K562 (cell line): ENCODE measurements around the gene SLC7A4. TPM values are rescaled to one million over a fixed set of nuclear protein-coding genes. Genes with fewer than 3 reads are reported as not detected.
A peak's percentile ranks its signal among the peaks of the same experiment; 100 is the strongest.

Experiments
- ERF ChIP-seq: fragments of 450-650 bp; formaldehyde crosslinking; IDR thresholded peaks from 2 replicates; pipeline ENCODE4 v1.4.0; 2020; ENCODE audit warnings: mild to moderate bottlenecking, mixed read lengths
- GABPB2 ChIP-seq: fragments of 250-450 bp; sonication (Bioruptor Pico); conservative IDR thresholded peaks from 2 replicates; pipeline ENCODE4 v1.5.1; 2021; ENCODE audit warnings: mild to moderate bottlenecking
- HDAC6 ChIP-seq: IDR thresholded peaks from 2 replicates; pipeline ENCODE4 v1.6.1; 2012; ENCODE audit warnings: low read depth, mild to moderate bottlenecking, control low read depth, inconsistent platforms, low read length, moderate library complexity
- KAT8 ChIP-seq: fragments of 450-650 bp; IDR thresholded peaks from 2 replicates; pipeline ENCODE4 v1.6.1; 2016; ENCODE audit warnings: low read depth, mild to moderate bottlenecking
- KDM5B ChIP-seq: fragments of 200-600 bp; sonication (generic); IDR thresholded peaks from 2 replicates; pipeline ENCODE4 v1.6.1; 2012; ENCODE audit warnings: low read depth, mild to moderate bottlenecking, moderate library complexity, low read length, control low read depth, inconsistent platforms; ENCODE audit not compliant: insufficient replicate concordance
- SIX5 ChIP-seq, 2 experiments: IDR thresholded peaks; 2 replicates each; pipeline ENCODE4 v1.6.1; 2011; ENCODE audit warnings: low read length in 2 of 2, borderline replicate concordance in 1 of 2, low read depth in 1 of 2, mild to moderate bottlenecking in 1 of 2, moderate library complexity in 1 of 2; ENCODE audit not compliant: insufficient read depth in 1 of 2
- SOX6 ChIP-seq: fragments of 450-650 bp; IDR thresholded peaks from 2 replicates; pipeline ENCODE4 v1.6.1; 2014; ENCODE audit warnings: mild to moderate bottlenecking
- XRCC4 ChIP-seq: IDR thresholded peaks from one replicate; pipeline ENCODE4 v1.6.1; 2011; ENCODE audit not compliant: insufficient read depth, insufficient read length; ENCODE audit errors: extremely low read depth
- ZBTB33 ChIP-seq: sonication (generic); formaldehyde crosslinking; IDR thresholded peaks from 2 replicates; pipeline ENCODE4 v1.8.1; 2023; ENCODE audit warnings: mild to moderate bottlenecking, missing genetic modification reagents
- ZFPM2 ChIP-seq: fragments of 250-450 bp; sonication (Bioruptor Pico); IDR thresholded peaks from 2 replicates; pipeline ENCODE4 v1.5.1; 2022; ENCODE audit warnings: mild to moderate bottlenecking
- ZMIZ1 ChIP-seq, 2 experiments: fragments of 150-350 bp in 1 of 2; IDR thresholded peaks; 2 replicates each; pipeline ENCODE4 v1.6.1; 2012 to 2016; ENCODE audit warnings: low read depth in 2 of 2, low read length in 2 of 2, mild to moderate bottlenecking in 1 of 2, moderate library complexity in 1 of 2
- ZNF165 ChIP-seq: fragments of 250-450 bp; sonication (Bioruptor Pico); IDR thresholded peaks from 2 replicates; pipeline ENCODE4 v1.4.0; 2020; ENCODE audit warnings: borderline replicate concordance
- ZNF174 ChIP-seq: fragments of 250-450 bp; sonication (Bioruptor Pico); IDR thresholded peaks from 2 replicates; pipeline ENCODE4 v1.4.0; 2020; ENCODE audit warnings: mild to moderate bottlenecking
- ZNF511 ChIP-seq: sonication (generic); formaldehyde crosslinking; IDR thresholded peaks from 2 replicates; pipeline ENCODE4 v1.8.0; 2022; ENCODE audit warnings: mild to moderate bottlenecking, missing genetic modification reagents
- ZNF57 ChIP-seq: fragments of 450-650 bp; formaldehyde crosslinking; IDR thresholded peaks from 2 replicates; pipeline ENCODE4 v1.4.0; 2020; ENCODE audit warnings: mild to moderate bottlenecking, moderate library complexity
- ZNF668 ChIP-seq: fragments of 250-450 bp; sonication (Bioruptor Pico); IDR thresholded peaks from 2 replicates; pipeline ENCODE4 v1.8.0; 2022; ENCODE audit warnings: mild to moderate bottlenecking, inconsistent platforms
- ZNF780A ChIP-seq: fragments of 250-450 bp; sonication (Bioruptor Pico); IDR thresholded peaks from 2 replicates; pipeline ENCODE4 v1.5.0; 2021; ENCODE audit warnings: mild to moderate bottlenecking
- polyA plus RNA-seq, 8 experiments: library from polyadenylated mRNA; depleted of rRNA in 4 of 8; stranded (reverse) in 5 of 8; unstranded in 3 of 8; fragments of >200 nt; fragmentation: Nextera tagmentation in 2 of 8; fragmentation: Illumina TruSeq in 1 of 8; extraction: Ambion mirVana in 2 of 8; extraction: Trizol in 1 of 8; gene quantifications; 2 replicates each; pipeline versions ENCODE4 v1.2.1 to v1.2.3, GENCODE V29; 2011 to 2014; ENCODE audit warnings: inconsistent platforms in 1 of 8, missing spikeins in 1 of 8
- total RNA-seq, 7 experiments: library from RNA; depleted of rRNA in 6 of 7; stranded (reverse); fragments of >200 nt in 6 of 7; fragmentation: Illumina TruSeq in 2 of 7; extraction: Trizol in 2 of 7; gene quantifications; 2 replicates each; pipeline versions ENCODE4 v1.2.1 to v1.2.3, GENCODE V29; 2011 to 2021; ENCODE audit warnings: low replicate concordance in 1 of 7
- TF ChIP-seq, protein P1 (sequence below): fragments of 250-450 bp; sonication (Bioruptor Pico); IDR thresholded peaks from 2 replicates; pipeline ENCODE4 v1.5.0; 2021; ENCODE audit warnings: mild to moderate bottlenecking, borderline replicate concordance

SLC7A4 gene
- total and polyA plus RNA-seq, 9 of the 15 experiments (the other 6 are each of a cell fraction or from before 2014, with no cell fraction given): not detected

DNA sequence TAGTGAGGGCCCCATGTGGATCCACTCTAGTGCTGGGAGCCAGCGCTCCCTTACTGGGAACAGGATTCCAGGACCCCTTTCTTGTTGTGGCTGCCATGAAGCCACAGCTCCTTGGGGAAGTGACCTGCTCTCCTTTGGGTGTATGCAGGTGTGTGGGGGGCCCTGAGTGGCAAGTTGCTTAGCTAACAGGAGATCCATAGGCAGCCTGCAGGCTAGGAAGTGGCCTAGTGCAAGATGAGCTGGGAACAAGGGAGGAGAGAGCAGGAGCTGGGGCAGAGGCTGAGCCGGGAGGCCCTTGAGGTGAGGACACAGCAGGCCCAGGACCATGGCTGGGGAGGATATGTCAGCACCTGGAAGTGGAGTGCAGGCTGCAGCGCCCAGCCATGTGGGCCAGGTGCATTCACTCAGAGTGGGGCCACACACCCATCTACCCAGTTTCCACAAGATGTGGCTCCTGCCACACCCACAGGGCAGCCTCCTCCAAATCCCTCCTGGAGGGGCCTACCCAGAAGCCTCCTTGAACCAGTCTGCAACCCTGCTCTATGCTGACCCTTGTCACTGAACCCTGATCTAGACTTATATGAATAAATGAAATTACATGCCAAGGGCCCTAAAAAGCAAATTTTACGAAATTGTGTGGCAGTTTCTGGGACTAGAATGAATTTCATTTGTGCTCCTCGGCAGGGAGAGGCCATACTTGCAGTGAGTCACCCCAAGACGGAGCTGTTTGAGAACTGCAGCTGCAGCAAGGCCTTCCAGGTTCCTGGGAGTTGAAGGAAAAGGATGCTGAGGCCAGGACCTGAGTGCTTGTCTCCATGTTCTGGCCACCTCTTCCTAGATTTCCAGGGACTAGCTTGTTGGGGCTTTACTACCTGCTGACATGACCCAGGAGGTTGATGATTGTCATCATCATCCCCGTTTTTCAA is 33.7 kb downstream of the SLC7A4 start (continued):
- no peak for TF ChIP-seq ZBTB33 (CRISPR knock-in tag)
- TF ChIP-seq ZFPM2: peak; percentile 63; the same call in 1 of the 2 replicates
- TF ChIP-seq KDM5B: peak; percentile 57
- TF ChIP-seq ZNF511 (CRISPR knock-in tag): no peak
- TF ChIP-seq ZNF165 (CRISPR knock-in tag): peak; percentile 78; the same call in 1 of the 2 replicates
- TF ChIP-seq ZMIZ1 (IDR thresholded peaks at IDR 0.05; ENCODE audit: low read depth in 2 of 2, low read length in 2 of 2): peak in 1 of 2 experiments; percentile 9; a peak in 1 of 4 replicates
- no peak for TF ChIP-seq KAT8
- TF ChIP-seq ZNF174 (CRISPR knock-in tag): peak; percentile 35; the same call in 1 of the 2 replicates
- TF ChIP-seq HDAC6: peak; percentile 97; the same call in 1 of the 2 replicates
- TF ChIP-seq GABPB2 (CRISPR knock-in tag): 0 out of 2 replicates have a peak, but pooled peaks have one; percentile 13
- no peak for TF ChIP-seq SOX6
- TF ChIP-seq, protein P1, sequence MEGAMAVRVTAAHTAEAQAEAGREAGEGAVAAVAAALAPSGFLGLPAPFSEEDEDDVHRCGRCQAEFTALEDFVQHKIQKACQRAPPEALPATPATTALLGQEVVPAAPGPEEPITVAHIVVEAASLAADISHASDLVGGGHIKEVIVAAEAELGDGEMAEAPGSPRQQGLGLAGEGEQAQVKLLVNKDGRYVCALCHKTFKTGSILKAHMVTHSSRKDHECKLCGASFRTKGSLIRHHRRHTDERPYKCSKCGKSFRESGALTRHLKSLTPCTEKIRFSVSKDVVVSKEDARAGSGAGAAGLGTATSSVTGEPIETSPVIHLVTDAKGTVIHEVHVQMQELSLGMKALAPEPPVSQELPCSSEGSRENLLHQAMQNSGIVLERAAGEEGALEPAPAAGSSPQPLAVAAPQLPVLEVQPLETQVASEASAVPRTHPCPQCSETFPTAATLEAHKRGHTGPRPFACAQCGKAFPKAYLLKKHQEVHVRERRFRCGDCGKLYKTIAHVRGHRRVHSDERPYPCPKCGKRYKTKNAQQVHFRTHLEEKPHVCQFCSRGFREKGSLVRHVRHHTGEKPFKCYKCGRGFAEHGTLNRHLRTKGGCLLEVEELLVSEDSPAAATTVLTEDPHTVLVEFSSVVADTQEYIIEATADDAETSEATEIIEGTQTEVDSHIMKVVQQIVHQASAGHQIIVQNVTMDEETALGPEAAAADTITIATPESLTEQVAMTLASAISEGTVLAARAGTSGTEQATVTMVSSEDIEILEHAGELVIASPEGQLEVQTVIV (CRISPR knock-in tag): no peak
- TF ChIP-seq XRCC4: no peak
- no peak for TF ChIP-seq ZNF780A (CRISPR knock-in tag)
- TF ChIP-seq ERF (CRISPR knock-in tag): peak; percentile 71
- no peak for TF ChIP-seq SIX5 (IDR thresholded peaks at IDR 0.05; ENCODE audit: borderline replicate concordance in 1 of 2, insufficient read depth in 1 of 2, low read depth in 1 of 2, low read length in 2 of 2)
- no peak for TF ChIP-seq ZNF668 (CRISPR knock-in tag)
- TF ChIP-seq ZNF57 (CRISPR knock-in tag): peak; percentile 6; the same call in 1 of the 2 replicates
